ENCODE data around the gene TTC23. TPM values are rescaled to one million over a fixed set of nuclear protein-coding genes. Genes with fewer than 3 reads are reported as not detected.

TTC23 gene
- total RNA-seq, 1 donor from 2014 or later = 25.0 TPM

- Mint-ChIP-seq H3K9me3 (ENCODE audit: low read depth) (no peaks in the 10 kb centered on the region), H3K27ac (ENCODE audit: unreplicated experiment) (peak overlapping the region; percentile 96), H3K4me3 (ENCODE audit: unreplicated experiment) (peak overlapping the region; percentile 33), H3K36me3 (ENCODE audit: low read depth) (peaks cover 14% of the 10 kb centered on the region), H3K27me3 (ENCODE audit: low read depth) (no peaks in the 10 kb centered on the region), H3K4me1 (ENCODE audit: low read depth) (peaks cover 31% of the 10 kb centered on the region)
- DNase-seq (ENCODE audit: low spot score) = no peak
- no peak for TF ChIP-seq CTCF (IDR thresholded peaks at IDR 0.05)
Observed at GRCh38 chr15:99169769-99170311, 79.5 kb downstream of the TTC23 start.

DNA sequence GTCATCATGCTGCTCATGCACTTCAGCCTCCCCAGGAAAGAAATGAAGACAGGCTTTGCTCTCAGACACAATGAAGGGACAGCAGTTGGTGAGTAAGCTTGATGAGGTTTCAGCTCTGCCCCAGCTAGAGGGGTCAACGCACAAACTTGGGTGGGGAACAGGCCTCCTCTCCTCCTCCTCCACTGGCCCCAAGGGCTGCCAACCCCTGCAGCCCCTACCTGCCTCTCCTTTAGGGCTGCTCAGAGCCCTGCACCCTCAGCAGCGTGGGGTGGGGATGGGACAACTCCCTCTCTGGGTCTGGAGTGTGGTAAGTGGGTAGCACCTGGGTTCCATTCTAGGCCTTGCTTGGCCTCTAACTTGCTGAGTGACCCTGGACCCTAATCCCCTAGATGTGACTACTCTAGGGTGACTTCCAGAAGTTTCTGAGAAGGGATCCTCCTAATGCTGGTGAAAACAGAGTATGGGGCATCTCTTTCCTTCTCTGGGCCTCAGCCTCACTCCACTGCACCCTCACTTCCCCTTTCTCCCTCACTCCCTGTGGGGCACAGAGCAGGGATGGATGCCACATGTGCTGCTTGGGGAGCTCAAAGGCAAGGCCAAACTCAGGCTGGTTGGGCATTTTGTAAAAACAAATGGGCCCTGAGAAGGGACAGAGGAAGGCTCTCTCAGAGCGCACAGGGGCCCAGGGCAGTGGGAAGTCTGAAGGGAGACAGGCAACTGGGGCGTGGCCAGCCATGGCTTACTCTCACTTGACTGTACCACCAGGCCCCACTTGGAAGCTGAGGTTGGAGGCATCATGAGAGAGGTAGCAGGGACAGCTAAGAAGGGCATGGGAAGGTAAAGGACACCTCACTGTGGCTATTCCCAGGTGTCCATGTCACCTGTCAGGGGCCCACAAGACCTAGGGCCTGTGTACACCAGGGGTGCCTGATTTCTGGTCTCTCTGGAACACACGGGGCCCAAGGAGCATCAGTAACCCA, 80.5 kb downstream of the TTC23 start:
- no peaks in the 10 kb centered on the region for H3K9me3 Mint-ChIP-seq (ENCODE audit: low read depth)
- peaks cover 31% of the 10 kb centered on the region for H3K4me1 Mint-ChIP-seq (ENCODE audit: low read depth)
- H3K27me3 Mint-ChIP-seq (ENCODE audit: low read depth) = no peaks in the 10 kb centered on the region
- H3K4me3 Mint-ChIP-seq (ENCODE audit: unreplicated experiment) = peak overlapping the region; percentile 33
- no peak for TF ChIP-seq CTCF (IDR thresholded peaks at IDR 0.05)
- DNase-seq (ENCODE audit: low spot score) = no peak
- peak overlapping the region; percentile 96 for H3K27ac Mint-ChIP-seq (ENCODE audit: unreplicated experiment)
- peaks cover 10% of the 10 kb centered on the region for H3K36me3 Mint-ChIP-seq (ENCODE audit: low read depth)

DNA sequence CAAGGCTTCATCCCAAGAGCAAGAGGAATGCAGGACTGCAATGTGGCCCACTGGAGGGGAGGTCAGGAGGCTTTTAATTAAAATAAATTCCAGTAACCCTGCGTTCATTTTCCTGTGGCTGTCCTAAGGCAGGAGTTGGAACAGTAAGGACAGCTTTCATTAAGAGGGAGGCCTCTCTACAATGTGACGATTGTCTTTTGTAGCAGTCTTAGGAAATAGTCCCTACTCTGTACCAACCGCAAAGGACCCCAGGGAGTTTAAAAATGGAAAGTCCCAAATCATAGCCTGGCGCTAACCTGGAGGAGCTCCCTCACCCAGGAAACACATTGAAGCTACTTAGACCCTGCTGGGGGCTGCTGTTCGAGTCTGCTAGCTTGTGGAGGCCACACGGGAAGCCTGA, 81.7 kb downstream of the TTC23 start:
- Mint-ChIP-seq H3K4me3 (ENCODE audit: unreplicated experiment) (no peak overlapping the region), H3K4me1 (ENCODE audit: low read depth) (peaks cover 29% of the 10 kb centered on the region), H3K27ac (ENCODE audit: unreplicated experiment) (peak overlapping the region; percentile 51), H3K36me3 (ENCODE audit: low read depth) (peaks cover 13% of the 10 kb centered on the region), H3K9me3 (ENCODE audit: low read depth) (no peaks in the 10 kb centered on the region), H3K27me3 (ENCODE audit: low read depth) (no peaks in the 10 kb centered on the region)
- DNase-seq (ENCODE audit: low spot score) = no peak
- no peak for TF ChIP-seq CTCF (IDR thresholded peaks at IDR 0.05)

- no peak for TF ChIP-seq CTCF (IDR thresholded peaks at IDR 0.05)
- Mint-ChIP-seq H3K4me1 (ENCODE audit: low read depth) (peaks cover 29% of the 10 kb centered on the region), H3K4me3 (ENCODE audit: unreplicated experiment) (no peak overlapping the region), H3K9me3 (ENCODE audit: low read depth) (no peaks in the 10 kb centered on the region), H3K27ac (ENCODE audit: unreplicated experiment) (peak overlapping the region; percentile 51), H3K27me3 (ENCODE audit: low read depth) (no peaks in the 10 kb centered on the region), H3K36me3 (ENCODE audit: low read depth) (peaks cover 16% of the 10 kb centered on the region)
- no peak for DNase-seq (ENCODE audit: low spot score)
Observed at GRCh38 chr15:99167201-99167600, 82.2 kb downstream of the TTC23 start.

DNA sequence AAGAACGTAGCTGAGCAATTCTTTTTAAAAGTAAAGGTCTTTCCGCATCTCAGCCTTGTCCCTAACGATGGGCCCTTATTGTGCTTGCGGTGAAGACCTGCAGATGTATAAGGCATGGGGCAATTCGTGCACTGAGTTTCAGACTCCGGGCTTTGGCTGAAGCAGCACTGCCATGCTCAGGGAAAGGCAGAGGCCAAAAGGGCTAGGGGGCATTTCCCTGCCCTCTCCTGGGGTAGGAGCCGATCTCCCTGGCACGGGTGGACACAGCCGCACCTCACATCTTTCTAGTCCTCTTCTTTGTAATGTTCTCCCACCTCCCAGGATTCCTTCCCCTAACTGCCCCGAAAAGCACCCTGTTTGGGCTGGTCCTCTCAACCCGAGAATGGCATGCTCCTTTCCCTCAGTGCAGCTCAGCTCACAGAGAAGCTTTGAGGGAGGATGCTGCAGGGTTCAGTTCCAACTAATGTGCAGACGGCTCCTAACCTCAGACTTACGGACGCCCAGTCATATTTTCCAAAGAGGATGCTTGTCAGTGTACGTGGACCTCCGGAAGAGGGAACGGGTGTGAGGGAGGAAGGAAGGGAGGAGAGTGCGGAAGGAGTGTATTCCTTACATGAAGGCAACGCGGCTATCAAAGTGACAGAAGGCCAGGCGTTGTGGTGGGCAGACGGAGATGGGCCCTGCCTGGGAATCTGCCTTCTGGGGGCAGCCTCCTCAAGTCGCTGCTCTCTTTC, 83.3 kb downstream of the TTC23 start:
- H3K27ac Mint-ChIP-seq (ENCODE audit: unreplicated experiment) = no peak overlapping the region
- H3K4me3 Mint-ChIP-seq (ENCODE audit: unreplicated experiment) = no peak overlapping the region
- peaks cover 22% of the 10 kb centered on the region for H3K36me3 Mint-ChIP-seq (ENCODE audit: low read depth)
- TF ChIP-seq CTCF (IDR thresholded peaks at IDR 0.05) = no peak
- no peak for DNase-seq (ENCODE audit: low spot score)
- no peaks in the 10 kb centered on the region for H3K9me3 Mint-ChIP-seq (ENCODE audit: low read depth)
- H3K27me3 Mint-ChIP-seq (ENCODE audit: low read depth) = no peaks in the 10 kb centered on the region
- H3K4me1 Mint-ChIP-seq (ENCODE audit: low read depth) = peaks cover 26% of the 10 kb centered on the region

All from chondrocyte (in vitro differentiated cells).